ENCODE data around the gene UBFD1. TPM values are rescaled to one million over a fixed set of nuclear protein-coding genes. Genes with fewer than 3 reads are reported as not detected.
A peak's percentile ranks its signal among the peaks of the same experiment; 100 is the strongest.

UBFD1 gene
- total and polyA plus RNA-seq, 2 donors from 2014 or later: 20.8 to 52.8 TPM

GRCh38 chr16:23595951-23596720 lies 38.6 kb downstream of the UBFD1 start, which contains the start of gene NDUFAB1:
NDUFAB1 (minus strand) TSS chr16:23596316; CDS start chr16:23596290, 26 bp downstream.
- FAIRE-seq (no peak), DNase-seq (peak; percentile 89 to 96 (median 94))
- no peaks in the 10 kb centered on the region for H3K9me3 ChIP-seq (ENCODE audit: control insufficient read depth in 2 of 3, insufficient read depth in 1 of 3, low read length in 3 of 3)
- peaks cover 0 to 6% (median 6%) of the 10 kb centered on the region in 3 donors for H3K4me1 ChIP-seq (ENCODE audit: control insufficient read depth in 2 of 3, insufficient read depth in 2 of 3, low read depth in 1 of 3, low read length in 3 of 3)
- intact Hi-C loops (cut with DNase I): no loop called here
- peak within 1 kb of the TSS; percentile 67 to 82 for H3K27ac ChIP-seq (ENCODE audit: low read depth in 2 of 2, low read length in 2 of 2)
- peaks cover 2 to 11% (median 8%) of the 10 kb centered on the region in 3 donors for H3K36me3 ChIP-seq (ENCODE audit: control insufficient read depth in 2 of 3, insufficient read depth in 3 of 3, low read length in 3 of 3)
- H3K4me3 ChIP-seq (ENCODE audit: low read length in 3 of 3): peak within 1 kb of the TSS; percentile 99 to 100 (median 100)
- H3K27me3 ChIP-seq (ENCODE audit: control insufficient read depth, insufficient read depth, low read length): no peaks in the 10 kb centered on the region
- peak; percentile 94 for TF ChIP-seq CTCF (IDR thresholded peaks at IDR 0.05; ENCODE audit: borderline replicate concordance, extremely low read depth, insufficient read depth)
- H3K9ac ChIP-seq (ENCODE audit: low read length in 3 of 3): peak within 1 kb of the TSS; percentile 96 to 97 (median 96)

GRCh38 chr16:23597003-23597756 lies 39.7 kb downstream of the UBFD1 start:
- intact Hi-C loops (cut with DNase I): no loop called here
- no peak overlapping the region for H3K4me3 ChIP-seq (ENCODE audit: low read length in 3 of 3)

GRCh38 chr16:23607726-23608125 lies 50.2 kb downstream of the UBFD1 start:
- DNase-seq (no peak), FAIRE-seq (no peak)
- Histone ChIP-seq H3K4me3 (ENCODE audit: low read length in 3 of 3) (no peak overlapping the region), H3K27ac (ENCODE audit: low read depth in 2 of 2, low read length in 2 of 2) (no peak overlapping the region), H3K4me1 (ENCODE audit: control insufficient read depth in 2 of 3, insufficient read depth in 2 of 3, low read depth in 1 of 3, low read length in 3 of 3) (no peaks in the 10 kb centered on the region), H3K36me3 (ENCODE audit: control insufficient read depth in 2 of 3, insufficient read depth in 3 of 3, low read length in 3 of 3) (peaks cover 4 to 16% (median 6%) of the 10 kb centered on the region in 3 donors), H3K9ac (ENCODE audit: low read length in 3 of 3) (no peak overlapping the region), H3K27me3 (ENCODE audit: control insufficient read depth, insufficient read depth, low read length) (no peaks in the 10 kb centered on the region), H3K9me3 (ENCODE audit: control insufficient read depth in 2 of 3, insufficient read depth in 1 of 3, low read length in 3 of 3) (no peaks in the 10 kb centered on the region)
- intact Hi-C loops (cut with DNase I): no loop called here
- TF ChIP-seq CTCF (IDR thresholded peaks at IDR 0.05; ENCODE audit: borderline replicate concordance, extremely low read depth, insufficient read depth): no peak

More at GRCh38 chr16:23597003-23597756, 39.7 kb downstream of the UBFD1 start:
- H3K4me1 ChIP-seq (ENCODE audit: control insufficient read depth in 2 of 3, insufficient read depth in 2 of 3, low read depth in 1 of 3, low read length in 3 of 3): peaks cover 0 to 6% (median 6%) of the 10 kb centered on the region in 3 donors
- H3K9me3 ChIP-seq (ENCODE audit: control insufficient read depth in 2 of 3, insufficient read depth in 1 of 3, low read length in 3 of 3): no peaks in the 10 kb centered on the region
- no peak for FAIRE-seq
- DNase-seq: peak in 2 of 5 donors; percentile 11 to 47
- no peaks in the 10 kb centered on the region for H3K27me3 ChIP-seq (ENCODE audit: control insufficient read depth, insufficient read depth, low read length)
- peaks cover 0 to 4% (median 2%) of the 10 kb centered on the region in 3 donors for H3K36me3 ChIP-seq (ENCODE audit: control insufficient read depth in 2 of 3, insufficient read depth in 3 of 3, low read length in 3 of 3)
- no peak overlapping the region for H3K27ac ChIP-seq (ENCODE audit: low read depth in 2 of 2, low read length in 2 of 2)
- TF ChIP-seq CTCF (IDR thresholded peaks at IDR 0.05; ENCODE audit: borderline replicate concordance, extremely low read depth, insufficient read depth): no peak
- H3K9ac ChIP-seq (ENCODE audit: low read length in 3 of 3): no peak overlapping the region

Data from kidney (tissue), 14 donors.